H1 (cell line): Measurements from ENCODE around the gene CACNG7. TPM values are rescaled to one million over a fixed set of nuclear protein-coding genes. Genes with fewer than 3 reads are reported as not detected.

Experiments used
- CTCF ChIA-PET: fragments of 300-600 bp; sonication (Branson Sonifier 250); formaldehyde crosslinking; loops from one replicate; lab custom pipeline; 2021; ENCODE audit not compliant: partially characterized antibody; lab: Charles Lee
- POLR2A ChIA-PET: fragments of 300-600 bp; sonication (Branson Sonifier 250); formaldehyde crosslinking; loops from one replicate; lab custom pipeline; 2021; ENCODE audit warnings: inconsistent platforms; ENCODE audit not compliant: partially characterized antibody; lab: Charles Lee
- DNase-seq, 2 experiments: peaks; one replicate each; pipeline versions ENCODE4 v3.0.0 to v3.0.0-alpha.2; 2010 to 2022; ENCODE audit warnings: low spot score in 2 of 2, low read depth in 1 of 2, mixed read lengths in 1 of 2
- FAIRE-seq: peaks from 2 replicates; lab custom pipeline; 2011; peaks lifted over from hg19 to GRCh38; lab: Jason Lieb, UNC
- H2AFZ ChIP-seq: 2 replicates; pipeline ENCODE4 v1.8.1; 2012; ENCODE audit warnings: low read length, inconsistent platforms
- H2AK5ac ChIP-seq: 2 replicates; pipeline ENCODE4 v1.6.1; 2013; ENCODE audit warnings: low read depth, low read length
- H2BK120ac ChIP-seq: replicated peaks from 2 replicates; pipeline ENCODE3; 2013; ENCODE audit warnings: low read depth, low read length, inconsistent platforms
- H2BK12ac ChIP-seq: 2 replicates; pipeline ENCODE4 v1.6.1; 2013; ENCODE audit warnings: low read depth, low read length
- H2BK15ac ChIP-seq: 2 replicates; pipeline ENCODE4 v1.6.1; 2013; ENCODE audit warnings: low read length
- H2BK20ac ChIP-seq: 2 replicates; pipeline ENCODE4 v1.6.1; 2013; ENCODE audit warnings: low read length
- H2BK5ac ChIP-seq: 2 replicates; pipeline ENCODE4 v1.6.1; 2013; ENCODE audit warnings: low read depth, low read length
- H3K14ac ChIP-seq: 2 replicates; pipeline ENCODE4 v1.6.1; 2013; ENCODE audit warnings: inconsistent platforms; ENCODE audit not compliant: insufficient read length
- H3K18ac ChIP-seq: 2 replicates; pipeline ENCODE4 v1.6.1; 2013; ENCODE audit warnings: low read length; ENCODE audit errors: extremely low read depth
- H3K23ac ChIP-seq: 2 replicates; pipeline ENCODE4 v1.6.1; 2013; ENCODE audit warnings: inconsistent platforms; ENCODE audit not compliant: insufficient read length
- H3K23me2 ChIP-seq: 2 replicates; pipeline ENCODE4 v1.6.1; 2013; ENCODE audit warnings: low read depth, low read length
- H3K27ac ChIP-seq: 2 replicates; pipeline ENCODE4 v1.6.1; 2011; ENCODE audit warnings: low read depth, low read length, inconsistent platforms
- H3K27me3 ChIP-seq, 4 experiments: replicated peaks in 1 of 4; 1 replicate in 1 of 4; 2 replicates in 3 of 4; pipeline versions ENCODE4 v1.6.1 to v1.8.1; 2011 to 2013; ENCODE audit warnings: low read length in 3 of 4, mild to moderate bottlenecking in 3 of 4, inconsistent platforms in 2 of 4, mixed read lengths in 2 of 4, moderate library complexity in 1 of 4; ENCODE audit not compliant: control insufficient read depth in 3 of 4, insufficient read depth in 3 of 4; ENCODE audit errors: extremely low read depth in 1 of 4
- H3K36me3 ChIP-seq, 4 experiments: 2 replicates each; pipeline versions ENCODE4 v1.6.1 to v1.8.1; 2011 to 2013; ENCODE audit warnings: mild to moderate bottlenecking in 4 of 4, low read length in 3 of 4, moderate library complexity in 2 of 4, control low read depth in 1 of 4, inconsistent platforms in 1 of 4; ENCODE audit not compliant: insufficient read depth in 4 of 4, control insufficient read depth in 2 of 4
- H3K4ac ChIP-seq: replicated peaks from 2 replicates; pipeline ENCODE3; 2013; ENCODE audit warnings: low read length, low read depth, mixed read lengths, inconsistent platforms; ENCODE audit not compliant: insufficient read length
- H3K4me1 ChIP-seq, 4 experiments: replicated peaks in 1 of 4; 1 replicate in 1 of 4; 2 replicates in 3 of 4; pipeline versions ENCODE4 v1.6.1 to v1.8.1; 2011 to 2013; ENCODE audit warnings: low read length in 3 of 4, inconsistent platforms in 2 of 4, mixed read lengths in 1 of 4; ENCODE audit not compliant: insufficient read depth in 4 of 4, control insufficient read depth in 3 of 4
- H3K4me2 ChIP-seq, 2 experiments: 2 replicates each; pipeline versions ENCODE4 v1.6.1 to v1.8.1; 2011 to 2013; ENCODE audit warnings: low read depth in 2 of 2, low read length in 2 of 2, control low read depth in 1 of 2, inconsistent platforms in 1 of 2, mild to moderate bottlenecking in 1 of 2; ENCODE audit not compliant: insufficient read depth in 1 of 2
- H3K4me3 ChIP-seq, 4 experiments: fragments of 200-600, 300-600 bp in 1 of 4; sonication (generic), shearing (Covaris generic), sonication (Bioruptor Twin) in 1 of 4; 2 replicates each; pipeline versions ENCODE4 v1.5.1 to v1.8.1; 2011 to 2016; ENCODE audit warnings: low read length in 4 of 4, low read depth in 3 of 4, control low read depth in 2 of 4, inconsistent platforms in 2 of 4, mild to moderate bottlenecking in 2 of 4, mixed read lengths in 1 of 4, moderate library complexity in 1 of 4; ENCODE audit not compliant: insufficient read depth in 2 of 4; ENCODE audit errors: extremely low read depth in 1 of 4
- H3K56ac ChIP-seq: replicated peaks from 2 replicates; pipeline ENCODE3; 2013; ENCODE audit warnings: low read depth, mild to moderate bottlenecking, mixed read lengths, low read length, inconsistent platforms; ENCODE audit not compliant: insufficient read length
- H3K79me1 ChIP-seq: 2 replicates; pipeline ENCODE4 v1.6.1; 2013; ENCODE audit warnings: low read depth, low read length, control low read depth
- H3K79me2 ChIP-seq, 2 experiments: 2 replicates each; pipeline versions ENCODE4 v1.6.1 to v1.8.1; 2012 to 2013; ENCODE audit warnings: low read length in 2 of 2, mild to moderate bottlenecking in 2 of 2, inconsistent platforms in 1 of 2; ENCODE audit not compliant: insufficient read depth in 2 of 2, control insufficient read depth in 1 of 2
- H3K9ac ChIP-seq, 4 experiments: replicated peaks in 1 of 4; 1 replicate in 1 of 4; 2 replicates in 3 of 4; pipeline versions ENCODE4 v1.6.1 to v1.8.1; 2011 to 2013; ENCODE audit warnings: low read depth in 3 of 4, low read length in 3 of 4, control low read depth in 2 of 4, mild to moderate bottlenecking in 2 of 4, moderate library complexity in 2 of 4, inconsistent platforms in 1 of 4; ENCODE audit errors: extremely low read depth in 1 of 4
- H3K9me3 ChIP-seq, 2 experiments: 2 replicates each; pipeline versions ENCODE4 v1.6.1 to v1.8.1; 2012 to 2013; ENCODE audit warnings: mild to moderate bottlenecking in 2 of 2, moderate library complexity in 2 of 2, control low read depth in 1 of 2, inconsistent platforms in 1 of 2, low read depth in 1 of 2, low read length in 1 of 2, mixed read lengths in 1 of 2; ENCODE audit not compliant: insufficient read depth in 2 of 2
- H4K20me1 ChIP-seq, 2 experiments: replicated peaks in 1 of 2; 2 replicates each; pipeline versions ENCODE3 to v1.8.1; 2011 to 2013; ENCODE audit warnings: inconsistent platforms in 2 of 2, low read length in 2 of 2, mild to moderate bottlenecking in 1 of 2; ENCODE audit not compliant: insufficient read depth in 2 of 2, control insufficient read depth in 1 of 2
- H4K5ac ChIP-seq: 2 replicates; pipeline ENCODE4 v1.6.1; 2013; ENCODE audit warnings: low read length, low read depth, mixed read lengths, inconsistent platforms; ENCODE audit not compliant: insufficient read length
- H4K8ac ChIP-seq: 2 replicates; pipeline ENCODE4 v1.8.0; 2013; ENCODE audit warnings: mild to moderate bottlenecking, moderate library complexity, low read length, inconsistent platforms; ENCODE audit not compliant: insufficient read depth; ENCODE audit errors: extremely low read depth
- H4K91ac ChIP-seq: replicated peaks from 2 replicates; pipeline ENCODE3; 2013; ENCODE audit warnings: low read length, mixed read lengths, inconsistent platforms; ENCODE audit not compliant: insufficient read length
- ASH2L ChIP-seq: fragments of 200-600, 300-600 bp; sonication (generic); IDR thresholded peaks from one replicate; pipeline ENCODE4 v1.7.1; 2017; ENCODE audit warnings: low read length
- KDM1A ChIP-seq: fragments of 200-600, 300-600 bp; sonication (generic); IDR thresholded peaks from 2 replicates; pipeline ENCODE4 v1.7.1; 2016; ENCODE audit warnings: mild to moderate bottlenecking, low read length, borderline replicate concordance
- WGBS, 2 experiments: shearing (Covaris generic) in 1 of 2; methylation state at CpG; one replicate each; pipeline versions ENCODE4 v1.1.6 to v1.1.7; 2013 to 2015; ENCODE audit warnings: low lambda C conversion rate in 2 of 2, mixed read lengths in 2 of 2, inconsistent platforms in 1 of 2, low coverage in 1 of 2, missing lambda C conversion rate in 1 of 2; ENCODE audit not compliant: insufficient replicate concordance in 2 of 2, insufficient coverage in 1 of 2, insufficient read length in 1 of 2; ENCODE audit errors: extremely low coverage in 1 of 2, missing lambda C conversion rate in 1 of 2; 5-methylcytosine and 5-hydroxymethylcytosine counted together
- polyA plus RNA-seq, 7 experiments: library from polyadenylated mRNA; depleted of rRNA in 3 of 7; stranded (reverse) in 5 of 7; unstranded in 2 of 7; fragments of >200 nt in 5 of 7; fragments of 200-250 nt in 2 of 7; gene quantifications; 1 replicate in 5 of 7; 2 replicates in 1 of 7; 4 replicates in 1 of 7; pipeline versions ENCODE4 v1.2.1 to v1.2.3, GENCODE V29; 2011 to 2013; ENCODE audit warnings: missing spikeins in 2 of 7, mixed read lengths in 2 of 7
- total RNA-seq: library from RNA; stranded (reverse); fragmentation: NEBNext Ultra II Directional; extraction: Animal tissue kit (Norgen Biotek cat#: 25700); gene quantifications from 2 replicates; pipeline ENCODE4 v1.2.1, GENCODE V29; 2021
- TF ChIP-seq, protein P1 (sequence below): IDR thresholded peaks from 2 replicates; pipeline ENCODE4 v1.6.1; 2012; ENCODE audit warnings: low read length, inconsistent platforms

Gene CACNG7
- total and polyA plus RNA-seq, 2 of the 8 experiments (the other 6 are each of a cell fraction or from before 2014, with no cell fraction given) = 28.9 to 69.8 TPM

DNA sequence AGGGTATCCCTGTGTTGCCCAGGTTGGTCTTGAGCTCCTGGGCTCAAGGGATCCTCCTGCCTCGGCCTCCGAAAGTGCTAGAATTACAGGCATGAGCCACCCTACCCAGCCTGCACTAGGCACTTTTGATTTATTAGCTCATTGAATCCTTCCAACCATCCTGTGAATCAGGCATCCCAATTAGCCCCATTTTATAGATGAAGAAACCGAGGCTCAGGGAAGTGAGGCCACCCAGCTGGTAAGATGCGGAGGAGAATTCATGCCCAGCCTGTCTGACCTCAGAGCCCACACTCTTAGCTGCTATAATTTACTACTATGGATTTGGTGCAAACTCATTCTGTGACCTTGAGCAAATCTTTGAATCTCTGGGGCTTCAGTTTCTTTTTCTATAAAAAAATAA is 35.9 kb downstream of the CACNG7 start:
- H3K56ac ChIP-seq = no peak overlapping the region
- no peak overlapping the region for H2BK20ac ChIP-seq
- no peak overlapping the region for H3K14ac ChIP-seq
- H3K79me2 ChIP-seq = no peaks in the 10 kb centered on the region
- H3K18ac ChIP-seq = no peak overlapping the region
- no peak overlapping the region for H4K5ac ChIP-seq
- no peaks in the 10 kb centered on the region for H3K27me3 ChIP-seq
- DNase-seq (no peak), FAIRE-seq (no peak)
- peak overlapping the region; percentile 11; the same call in 1 of the 2 replicates for H2AK5ac ChIP-seq
- H4K91ac ChIP-seq = no peak overlapping the region
- no peak overlapping the region for H2BK120ac ChIP-seq
- H2AFZ ChIP-seq = no peak overlapping the region
- TF ChIP-seq KDM1A (peak; percentile 83), ASH2L (no peak)
- TF ChIP-seq, protein P1, sequence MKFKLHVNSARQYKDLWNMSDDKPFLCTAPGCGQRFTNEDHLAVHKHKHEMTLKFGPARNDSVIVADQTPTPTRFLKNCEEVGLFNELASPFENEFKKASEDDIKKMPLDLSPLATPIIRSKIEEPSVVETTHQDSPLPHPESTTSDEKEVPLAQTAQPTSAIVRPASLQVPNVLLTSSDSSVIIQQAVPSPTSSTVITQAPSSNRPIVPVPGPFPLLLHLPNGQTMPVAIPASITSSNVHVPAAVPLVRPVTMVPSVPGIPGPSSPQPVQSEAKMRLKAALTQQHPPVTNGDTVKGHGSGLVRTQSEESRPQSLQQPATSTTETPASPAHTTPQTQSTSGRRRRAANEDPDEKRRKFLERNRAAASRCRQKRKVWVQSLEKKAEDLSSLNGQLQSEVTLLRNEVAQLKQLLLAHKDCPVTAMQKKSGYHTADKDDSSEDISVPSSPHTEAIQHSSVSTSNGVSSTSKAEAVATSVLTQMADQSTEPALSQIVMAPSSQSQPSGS = no peak
- no peak overlapping the region for H4K8ac ChIP-seq
- H2BK12ac ChIP-seq = no peak overlapping the region
- POLR2A ChIA-PET = interaction anchor here (0.9 to 2.2 kb wide), 15 partner anchors 11 to 162 kb away, joined by 3 to 10 read pairs (median 4); partner anchors contain the start of genes MYADM and NDUFA3
- no peak overlapping the region for H3K23ac ChIP-seq
- no peaks in the 10 kb centered on the region for H3K36me3 ChIP-seq
- H3K4me1 ChIP-seq = peaks cover 4 to 10% (median 7%) of the 10 kb centered on the region in 4 experiments; a peak in 6 of 7 replicates
- 97% methylated on average over 4 of the region's 4 CpGs; no CpG with 5 or more reads in 1 of the 2 experiments for WGBS, 2 experiments
- H3K27ac ChIP-seq = no peak overlapping the region
- H3K23me2 ChIP-seq = peaks cover 11% of the 10 kb centered on the region; the same call in 1 of the 2 replicates
- H3K9ac ChIP-seq = no peak overlapping the region
- no peaks in the 10 kb centered on the region for H3K79me1 ChIP-seq
- H3K9me3 ChIP-seq = no peaks in the 10 kb centered on the region
- no peak overlapping the region for H3K4ac ChIP-seq
- H3K4me3 ChIP-seq = peak overlapping the region in 1 of 4 experiments; percentile 53; a peak in 1 of 8 replicates
- H4K20me1 ChIP-seq = no peaks in the 10 kb centered on the region
- H2BK5ac ChIP-seq = no peak overlapping the region
- peak overlapping the region in 1 of 2 experiments; percentile 60; a peak in 2 of 4 replicates for H3K4me2 ChIP-seq
- CTCF ChIA-PET = interaction anchor here (0.5 to 2.8 kb wide), 16 partner anchors 10 to 505 kb away, joined by 3 to 13 read pairs (median 4); partner anchors contain the start of gene PRKCG
- no peak overlapping the region for H2BK15ac ChIP-seq
